Left cardiac atrium (tissue), 4 donors: ENCODE results near the gene PHF12. TPM values are rescaled to one million over a fixed set of nuclear protein-coding genes. Genes with fewer than 3 reads are reported as not detected.
"Not testable (repeated sequence)": the region's sequence is repeated elsewhere in the genome, so short reads cannot be mapped to it uniquely, and the experiment has no call there.

Experiments used
- ATAC-seq, 2 donors: fragments of 200-7000 bp; cut with Tn5 transposase; one replicate each; pipeline ENCODE4 v1.9.1; 2020; ENCODE audit warnings: mild to moderate bottlenecking in 2 of 2, moderate library complexity in 2 of 2
- DNase-seq: peaks from one replicate; pipeline ENCODE4 v3.0.0-alpha.2; 2020
- intact Hi-C, 2 donors: fragments of 100-400 bp; cut with DNase I; formaldehyde crosslinking; loops; one replicate each; pipeline versions ENCODE4 v1.14.1 to v1.15.1; 2022 to 2023
- total RNA-seq, 2 donors: library from RNA; stranded (reverse); fragmentation: NEBNext Ultra II Directional; extraction: Animal tissue kit (Norgen Biotek cat#: 25700); gene quantifications; one replicate each; pipeline ENCODE4 v1.2.1, GENCODE V29; 2021
- donor health status: DM: no; HTN: yes; CAD: no.
- donor health status: DM: no; HTN: yes; CAD: no; lungs with severe emphysema.
- donor health status: DM: yes; HTN: yes; CAD: no.
- donor health status: Dilated cardiomyopathy.

Gene PHF12
- total RNA-seq, 2 donors from 2014 or later, result 18.8 to 23.4 TPM

GRCh38 chr17:28944862-28945741 lies 6.2 kb downstream of the PHF12 start:
- ATAC-seq, result no peak
- DNase-seq, result no peak
- intact Hi-C loops, result loop anchor here in 1 of 2 donors (5.0 kb wide), 1 partner anchor 218 kb away; the partner anchor contains the start of genes NEK8 and TLCD1

DNA sequence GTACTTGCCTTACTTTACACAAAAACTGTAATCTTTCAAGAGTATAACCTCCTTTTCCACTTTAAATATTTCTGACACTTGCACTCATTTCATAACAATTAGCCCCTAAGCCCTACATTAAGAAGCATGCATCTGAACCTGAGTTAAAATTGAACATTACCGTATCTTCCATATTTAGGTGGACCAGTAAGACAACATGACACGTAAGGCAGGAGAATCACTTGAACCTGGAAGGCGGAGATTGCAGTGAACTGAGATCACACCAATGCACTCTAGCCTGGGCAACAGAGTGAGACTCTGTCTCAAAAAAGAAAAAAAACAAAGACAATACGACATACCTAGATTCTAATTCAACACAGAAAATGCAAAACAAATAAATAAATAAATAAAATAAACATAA lies 7.0 kb downstream of the PHF12 start:
- no peak for ATAC-seq
- intact Hi-C loops, result no loop called here
- DNase-seq, result no peak

GRCh38 chr17:28942925-28943324 lies 8.4 kb downstream of the PHF12 start:
- intact Hi-C loops, result no loop called here

DNA sequence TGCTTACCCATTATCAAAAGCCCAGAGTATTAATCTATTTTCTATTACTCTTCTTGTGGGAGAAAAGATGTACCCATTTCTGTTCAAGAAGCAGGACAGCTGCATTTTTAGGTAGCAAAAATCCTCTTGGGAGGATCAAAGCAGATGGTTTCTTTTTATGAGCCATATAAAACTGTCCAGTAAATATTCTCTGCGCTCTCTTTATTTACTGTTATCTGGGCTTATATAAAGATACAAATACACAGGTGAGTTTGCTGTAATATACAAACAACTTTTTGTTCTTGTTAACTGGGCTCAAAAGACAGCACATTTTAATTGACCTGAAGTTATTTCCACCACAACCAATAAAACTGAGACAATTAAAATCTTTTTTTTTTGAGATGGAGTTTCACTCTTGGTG lies 10.1 kb downstream of the PHF12 start:
- intact Hi-C loops, result no loop called here

More at GRCh38 chr17:28942925-28943324, 8.4 kb downstream of the PHF12 start:
- DNase-seq (no peak), ATAC-seq (no peak)

GRCh38 chr17:28940675-28941074 lies 10.6 kb downstream of the PHF12 start:
- intact Hi-C loops, result no loop called here
- DNase-seq, result peak; percentile 25
- ATAC-seq, result peak; percentile 38 to 52

More for the DNA sequence above, 10.1 kb downstream of the PHF12 start:
- ATAC-seq, result no peak
- no peak for DNase-seq

GRCh38 chr17:28940142-28940541 lies 11.2 kb downstream of the PHF12 start:
- no peak for ATAC-seq
- intact Hi-C loops, result no loop called here

GRCh38 chr17:28938552-28938951 lies 12.8 kb downstream of the PHF12 start:
- peak; percentile 26 for DNase-seq
- intact Hi-C loops, result no loop called here
- ATAC-seq, result peak; percentile 73 to 79

More at GRCh38 chr17:28940142-28940541, 11.2 kb downstream of the PHF12 start:
- no peak for DNase-seq

DNA sequence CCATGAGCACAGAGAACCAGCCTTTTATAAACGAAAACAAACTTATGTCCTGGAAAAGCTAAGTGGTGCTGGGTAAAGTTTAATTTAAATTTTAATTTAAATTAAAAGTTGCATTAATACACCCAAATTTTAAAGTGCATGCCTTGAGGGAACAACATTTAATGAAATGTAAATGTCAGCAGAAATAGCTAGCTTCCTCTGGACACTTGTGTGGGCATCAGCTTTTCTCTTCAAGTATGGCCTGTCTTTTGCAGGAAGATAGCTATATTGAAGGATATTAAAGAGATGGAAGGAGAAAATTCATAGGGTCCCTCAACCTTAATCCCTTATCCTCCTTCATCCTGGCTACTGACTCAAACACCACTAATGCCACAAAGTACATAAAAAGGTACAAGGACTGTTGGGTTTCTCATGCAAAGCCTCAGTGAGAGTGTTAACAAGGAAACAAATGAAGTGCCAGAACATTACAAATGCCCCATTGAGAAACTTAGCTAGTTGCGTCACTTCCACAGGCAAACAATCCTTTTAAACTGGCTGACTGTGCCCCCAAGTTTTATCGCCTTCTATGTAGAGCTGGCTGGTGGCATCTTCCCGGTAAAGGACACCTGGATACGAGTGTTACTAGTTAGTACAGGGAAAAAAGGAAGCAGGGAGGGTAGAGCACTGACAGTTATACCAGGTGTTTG lies 14.1 kb downstream of the PHF12 start:
- peak; percentile 30 to 43 for ATAC-seq
- intact Hi-C loops, result no loop called here
- no peak for DNase-seq

- intact Hi-C loops, result no loop called here
- DNase-seq, result no peak
- no peak for ATAC-seq
Observed at GRCh38 chr17:28935744-28936460, 15.4 kb downstream of the PHF12 start.

- ATAC-seq, DNase-seq, intact Hi-C loops: not testable (repeated sequence)
Observed at GRCh38 chr17:28934508-28934907, 16.8 kb downstream of the PHF12 start.

DNA sequence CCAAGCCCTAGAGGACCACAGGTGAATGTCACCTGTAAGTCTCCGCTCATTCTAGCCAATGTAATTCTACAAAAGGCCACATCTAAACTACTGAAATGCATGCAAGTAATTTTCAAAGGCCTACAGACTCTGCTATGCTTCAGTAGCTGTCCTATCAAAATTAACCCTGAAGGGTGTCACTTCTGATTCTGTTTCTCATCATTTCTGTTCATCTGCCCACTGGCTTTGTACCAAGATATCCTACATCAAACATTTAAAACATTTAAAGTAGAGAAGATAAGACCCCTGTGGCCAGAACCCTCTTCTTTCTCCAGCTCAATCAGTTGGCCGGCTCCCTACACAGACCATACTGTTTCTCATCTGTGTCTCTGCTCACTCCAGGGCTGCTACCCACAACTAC lies 21.5 kb downstream of the PHF12 start:
- intact Hi-C loops, result no loop called here
- ATAC-seq, result no peak
- DNase-seq, result no peak

- intact Hi-C loops, result no loop called here
- DNase-seq (no peak), ATAC-seq (no peak)
Observed at GRCh38 chr17:28928061-28928460, 23.3 kb downstream of the PHF12 start.

DNA sequence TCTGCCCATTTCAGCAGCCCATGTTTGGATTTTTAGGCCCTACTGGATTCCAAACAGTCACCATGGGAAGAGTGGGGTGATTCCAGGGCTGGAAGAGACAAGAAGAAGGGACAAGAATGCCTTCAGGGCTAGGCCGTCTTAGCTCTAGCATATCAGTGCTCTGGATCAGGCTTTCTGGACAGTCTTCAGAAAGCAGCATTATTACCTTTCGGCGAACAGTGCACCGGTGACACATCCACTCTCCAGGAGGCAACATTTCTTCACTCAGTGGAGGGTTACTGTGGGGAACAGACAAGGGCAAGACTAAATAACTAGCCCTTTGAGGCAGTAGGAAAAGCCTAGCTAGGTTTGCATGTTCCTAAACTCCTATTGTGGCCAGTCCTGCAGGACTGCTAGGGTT lies 24.5 kb downstream of the PHF12 start:
- intact Hi-C loops, result no loop called here

DNA sequence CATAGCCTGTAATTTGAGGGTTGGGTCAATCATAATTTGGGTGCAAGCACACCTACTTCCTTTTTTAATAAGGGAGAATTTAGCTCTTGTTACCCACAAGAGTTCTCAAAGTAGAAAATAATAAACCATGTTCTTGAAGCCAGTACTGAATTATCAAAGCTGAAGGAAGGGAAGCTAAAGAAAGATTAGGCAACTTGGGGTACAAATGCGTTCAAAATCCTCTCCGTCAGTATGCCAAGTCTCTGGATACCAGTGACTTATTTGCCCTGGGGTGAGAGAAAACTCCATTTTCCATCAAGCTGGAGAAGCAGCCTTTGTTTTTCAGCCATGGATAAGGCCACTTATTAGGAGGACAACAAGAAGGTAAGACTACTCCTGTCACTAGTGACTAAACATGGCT lies 25.0 kb downstream of the PHF12 start:
- DNase-seq, result no peak
- ATAC-seq, result no peak
- intact Hi-C loops, result no loop called here

More for the DNA sequence above, 24.5 kb downstream of the PHF12 start:
- no peak for ATAC-seq
- DNase-seq, result no peak

DNA sequence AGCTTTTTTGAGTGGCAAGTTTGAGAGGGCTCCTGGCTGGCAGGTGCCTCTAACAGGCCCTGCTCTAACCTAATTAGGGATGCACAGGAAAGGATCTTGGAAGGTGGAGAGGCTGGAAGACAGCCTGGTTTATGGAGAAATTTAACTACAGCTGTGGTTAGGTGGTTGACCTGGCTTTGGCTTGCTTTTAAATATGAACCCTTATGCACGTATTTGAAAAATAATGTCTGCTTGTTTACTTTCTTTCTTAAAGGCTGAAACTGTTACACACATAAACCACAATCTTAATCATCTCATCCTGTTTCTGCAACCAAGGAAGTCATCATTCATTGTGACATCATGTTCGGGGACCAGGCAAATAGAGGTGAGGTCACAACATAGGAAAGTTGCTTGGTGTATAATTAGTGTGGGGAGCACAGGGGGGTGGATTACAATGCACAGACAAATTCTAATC lies 25.4 kb downstream of the PHF12 start:
- DNase-seq (no peak), ATAC-seq (peak; percentile 48 to 85)
- intact Hi-C loops, result no loop called here

GRCh38 chr17:28920201-28920600 lies 31.1 kb downstream of the PHF12 start:
- DNase-seq (no peak), ATAC-seq (no peak)
- intact Hi-C loops, result no loop called here

- DNase-seq (no peak), ATAC-seq (no peak)
- intact Hi-C loops, result loop anchor here in 1 of 2 donors (5.0 kb wide), 1 partner anchor 156 kb away; no protein-coding TSS in a partner anchor
Observed at GRCh38 chr17:28918295-28918694, 33.0 kb downstream of the PHF12 start.

- DNase-seq (no peak), ATAC-seq (no peak)
Observed at GRCh38 chr17:28917465-28917864, 33.9 kb downstream of the PHF12 start.

GRCh38 chr17:28917029-28917428 lies 34.3 kb downstream of the PHF12 start:
- ATAC-seq, result no peak
- intact Hi-C loops, result loop anchor here in 1 of 2 donors (5.0 kb wide), 1 partner anchor 155 kb away; no protein-coding TSS in a partner anchor
- no peak for DNase-seq

More at GRCh38 chr17:28917465-28917864, 33.9 kb downstream of the PHF12 start:
- intact Hi-C loops, result loop anchor here in 1 of 2 donors (5.0 kb wide), 1 partner anchor 155 kb away; no protein-coding TSS in a partner anchor
